Mammary epithelial cell (primary cell): ENCODE results near the gene PLEKHO1.

Experiments
- EZH2 ChIP-seq: IDR thresholded peaks from 2 replicates; pipeline ENCODE4 v1.6.1; 2012; ENCODE audit warnings: low read length, inconsistent platforms, borderline replicate concordance
- TF ChIP-seq, protein P1 (sequence below), 2 donors: IDR thresholded peaks in 1 of 2; conservative IDR thresholded peaks in 1 of 2; 2 replicates each; pipeline ENCODE4 v1.5.1; 2011 to 2012; ENCODE audit warnings: inconsistent platforms in 2 of 2, low read length in 2 of 2, mild to moderate bottlenecking in 2 of 2, control low read depth in 1 of 2, low read depth in 1 of 2; ENCODE audit not compliant: insufficient read depth in 1 of 2; ENCODE audit errors: extremely low read depth in 1 of 2

DNA sequence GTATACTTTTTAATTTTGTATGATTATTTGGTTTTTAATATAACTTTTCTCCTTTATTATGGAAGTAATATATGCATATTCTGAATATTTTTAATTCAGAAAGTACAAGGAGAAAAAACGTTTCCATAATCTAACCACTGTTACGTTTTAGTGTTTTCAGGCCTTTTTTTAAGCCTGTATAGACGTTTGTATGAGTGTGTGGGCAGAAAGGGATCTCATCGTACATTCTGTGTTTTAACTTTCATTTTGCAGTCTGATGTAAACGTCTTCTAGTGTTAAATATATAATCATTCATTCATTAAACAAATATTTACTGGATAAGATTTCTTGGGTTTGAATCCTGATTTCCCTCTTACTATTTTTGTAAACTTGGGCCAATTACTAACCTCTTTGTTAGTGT, 38.0 kb upstream of the PLEKHO1 start:
- TF ChIP-seq, protein P1, sequence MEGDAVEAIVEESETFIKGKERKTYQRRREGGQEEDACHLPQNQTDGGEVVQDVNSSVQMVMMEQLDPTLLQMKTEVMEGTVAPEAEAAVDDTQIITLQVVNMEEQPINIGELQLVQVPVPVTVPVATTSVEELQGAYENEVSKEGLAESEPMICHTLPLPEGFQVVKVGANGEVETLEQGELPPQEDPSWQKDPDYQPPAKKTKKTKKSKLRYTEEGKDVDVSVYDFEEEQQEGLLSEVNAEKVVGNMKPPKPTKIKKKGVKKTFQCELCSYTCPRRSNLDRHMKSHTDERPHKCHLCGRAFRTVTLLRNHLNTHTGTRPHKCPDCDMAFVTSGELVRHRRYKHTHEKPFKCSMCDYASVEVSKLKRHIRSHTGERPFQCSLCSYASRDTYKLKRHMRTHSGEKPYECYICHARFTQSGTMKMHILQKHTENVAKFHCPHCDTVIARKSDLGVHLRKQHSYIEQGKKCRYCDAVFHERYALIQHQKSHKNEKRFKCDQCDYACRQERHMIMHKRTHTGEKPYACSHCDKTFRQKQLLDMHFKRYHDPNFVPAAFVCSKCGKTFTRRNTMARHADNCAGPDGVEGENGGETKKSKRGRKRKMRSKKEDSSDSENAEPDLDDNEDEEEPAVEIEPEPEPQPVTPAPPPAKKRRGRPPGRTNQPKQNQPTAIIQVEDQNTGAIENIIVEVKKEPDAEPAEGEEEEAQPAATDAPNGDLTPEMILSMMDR (conservative IDR thresholded peaks at IDR 0.05 in 1 of 2, IDR thresholded peaks at IDR 0.05 in 1 of 2; ENCODE audit: extremely low read depth in 1 of 2, insufficient read depth in 1 of 2, low read depth in 1 of 2, low read length in 2 of 2), result no peak
- no peak for TF ChIP-seq EZH2
